GM10266 (cell line): ENCODE measurements around the gene CREB3L2.

ENCODE experiments used
- DNase-seq: peaks from one replicate; pipeline ENCODE4 v3.0.0; 2012; ENCODE audit errors: extremely low spot score
- CTCF ChIP-seq: IDR thresholded peaks from 2 replicates; pipeline ENCODE4 v1.5.1; 2012; ENCODE audit warnings: mild to moderate bottlenecking, low read depth; ENCODE audit not compliant: control insufficient read depth, insufficient read depth; ENCODE audit errors: missing control alignments

The CREB3L2 gene

GRCh38 chr7:137936509-137937201 lies 65.2 kb downstream of the CREB3L2 start:
- no peak for TF ChIP-seq CTCF
- no peak for DNase-seq

DNA sequence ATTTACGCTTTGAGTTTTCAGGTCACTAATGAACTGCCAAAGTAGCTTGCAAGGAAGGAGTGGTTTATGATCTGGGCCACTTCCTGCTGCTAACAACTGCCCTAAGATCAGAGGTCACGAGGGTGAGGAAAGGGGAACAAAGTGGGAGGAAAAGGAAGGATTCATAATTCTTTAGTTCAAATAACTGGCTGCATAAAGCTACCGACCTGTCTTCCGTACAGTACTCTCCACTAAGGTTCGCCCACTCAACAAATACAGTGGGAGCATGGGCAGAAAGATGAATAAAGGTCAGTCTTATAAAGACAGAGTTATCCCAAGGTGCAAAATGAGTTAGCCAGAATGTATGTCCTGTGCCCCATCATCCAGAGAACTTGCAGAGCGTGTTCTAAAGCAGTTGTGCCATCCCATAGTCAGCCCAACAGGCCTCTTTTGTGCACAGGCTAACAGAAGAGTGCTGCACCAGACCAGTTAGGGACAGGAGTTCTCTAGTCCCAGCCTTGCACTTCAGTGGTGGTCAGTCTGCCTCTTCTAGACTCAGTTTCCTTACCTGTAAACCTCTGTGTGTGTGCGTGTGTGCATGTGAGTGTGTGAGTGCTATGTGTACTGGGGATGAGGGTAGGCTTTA lies 65.9 kb downstream of the CREB3L2 start:
- DNase-seq, result no peak
- TF ChIP-seq CTCF, result no peak

DNA sequence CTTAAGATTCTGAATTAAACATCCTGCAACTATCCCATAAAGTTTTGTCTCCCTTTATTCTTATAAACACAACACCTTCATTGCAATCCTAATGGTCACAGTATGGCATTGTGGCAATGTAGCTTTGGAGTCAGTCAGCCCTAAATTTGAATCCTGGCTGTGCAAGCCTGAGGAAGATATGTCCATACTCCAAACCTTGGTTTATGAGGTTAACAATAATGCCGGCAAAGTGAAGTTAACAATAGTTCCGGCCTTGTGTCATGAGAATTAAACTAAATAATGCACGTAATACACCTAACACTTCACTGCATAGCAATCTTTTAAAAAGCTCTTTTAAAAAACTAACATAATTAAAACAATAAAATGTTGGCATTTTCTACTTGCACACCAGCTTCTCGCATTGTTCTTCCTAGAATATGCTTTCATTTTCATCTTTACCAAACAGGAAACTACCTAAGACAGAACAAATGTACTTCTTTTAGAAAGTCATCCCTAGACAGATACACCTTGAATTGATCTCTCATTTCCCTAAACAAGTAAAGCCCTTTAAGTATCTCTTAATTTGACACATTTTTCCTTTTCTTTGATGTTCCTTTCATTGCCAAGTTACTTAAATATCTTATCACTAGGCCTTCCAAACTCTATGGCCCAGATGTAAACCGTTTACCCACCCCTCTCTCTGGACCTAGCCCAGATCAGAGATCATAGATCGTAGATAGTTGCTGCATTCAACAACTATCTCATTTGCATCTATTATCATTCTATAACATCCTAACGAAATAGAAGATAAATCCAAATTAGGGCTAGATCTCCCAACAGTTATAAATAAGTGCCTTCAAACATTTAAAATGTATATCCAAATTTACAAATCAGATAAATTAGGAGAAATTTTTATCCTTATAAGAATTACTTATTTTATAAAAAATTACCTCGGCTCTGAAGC lies 66.7 kb downstream of the CREB3L2 start:
- no peak for TF ChIP-seq CTCF
- DNase-seq, result peak; percentile 37

DNA sequence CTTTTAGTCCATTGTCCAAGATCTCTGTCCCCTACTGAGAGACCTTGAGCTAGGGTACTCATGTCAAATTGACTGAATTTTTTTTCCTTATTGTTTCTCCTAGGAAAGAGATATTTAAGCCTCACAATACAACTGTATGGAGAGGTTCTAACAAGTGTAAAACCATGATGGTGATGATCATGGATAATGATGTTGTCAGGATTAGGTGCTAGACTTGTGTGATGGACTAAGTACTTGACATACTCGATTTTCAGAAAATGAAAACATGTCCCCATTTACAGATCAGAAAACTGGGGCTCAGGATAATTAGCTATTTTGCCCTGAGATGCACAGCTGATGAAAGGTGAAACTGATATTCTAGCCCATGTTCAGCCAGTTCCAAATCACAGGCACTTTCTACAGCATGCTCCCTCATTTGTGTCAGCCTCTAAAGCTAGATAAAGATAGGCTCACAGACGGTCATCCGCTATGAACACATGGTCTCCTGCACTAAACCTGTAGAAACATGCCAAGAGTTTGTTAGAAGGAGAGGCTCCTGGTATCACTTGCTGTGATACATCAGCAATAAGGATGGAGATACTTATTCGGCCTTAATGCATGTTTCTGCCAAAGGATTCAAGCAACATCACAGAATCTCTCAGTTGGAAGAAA lies 67.6 kb downstream of the CREB3L2 start:
- no peak for TF ChIP-seq CTCF
- no peak for DNase-seq

DNA sequence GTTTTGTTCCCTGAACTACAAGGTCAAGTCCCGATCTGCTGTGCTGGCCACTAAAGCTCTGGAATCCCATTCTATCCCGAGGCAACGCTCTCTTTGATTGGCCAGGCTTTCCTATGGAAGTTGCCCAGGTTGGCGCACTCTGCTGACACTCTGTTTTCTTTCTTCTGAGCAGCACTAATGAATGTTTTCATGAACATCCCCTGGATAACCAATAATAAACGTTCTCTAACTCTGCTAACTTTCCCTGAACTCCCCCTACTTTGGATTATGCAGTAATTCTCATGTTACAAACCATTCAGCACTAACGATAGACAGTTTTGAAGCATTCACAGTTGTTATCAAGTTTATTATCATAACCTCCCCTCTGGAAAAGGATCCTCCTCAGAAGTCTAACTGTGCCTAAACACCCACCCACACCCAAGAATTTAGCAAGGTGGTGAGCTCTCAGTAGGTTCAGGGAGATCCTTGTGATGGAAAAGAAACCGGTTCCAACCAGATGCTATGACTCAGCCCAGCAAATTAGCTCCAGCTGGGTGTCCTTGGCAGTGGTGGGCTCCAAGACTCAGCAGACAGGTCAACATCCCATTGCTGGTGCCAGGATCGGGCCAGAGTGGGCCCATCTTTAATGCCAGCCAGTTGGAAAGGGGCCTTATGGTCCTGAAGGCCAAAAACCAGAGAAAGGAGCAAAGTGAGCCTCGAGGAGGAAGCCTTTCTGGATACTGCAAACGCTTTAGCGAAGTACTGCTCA lies 68.4 kb downstream of the CREB3L2 start:
- TF ChIP-seq CTCF, result no peak
- DNase-seq, result no peak

DNA sequence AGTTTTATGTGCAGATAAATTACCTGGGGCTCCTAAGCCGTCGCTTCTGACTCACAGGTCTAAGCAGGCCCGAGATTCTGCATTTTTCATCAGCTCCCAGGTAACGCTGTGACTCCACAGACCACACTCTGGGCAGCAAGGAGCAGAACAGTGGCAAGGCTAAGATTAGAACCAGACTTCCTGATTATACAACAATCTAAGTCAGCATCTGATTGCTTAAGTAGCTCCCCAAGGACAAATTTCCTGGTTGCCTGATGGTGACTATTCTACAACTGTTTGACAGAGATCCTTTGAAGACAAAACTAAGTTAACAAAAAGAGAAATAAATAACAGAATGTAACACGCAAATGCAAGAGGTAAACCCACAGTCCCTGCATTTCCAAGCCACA lies 69.0 kb downstream of the CREB3L2 start:
- no peak for TF ChIP-seq CTCF
- DNase-seq, result no peak
